HEK293 (cell line): Measurements from ENCODE around the gene PPM1G.

Experiments used
- BCL11A ChIP-seq: fragments of 450-650 bp; formaldehyde crosslinking; IDR thresholded peaks from 2 replicates; pipeline ENCODE4 v1.5.1; 2016; ENCODE audit warnings: low read depth, missing biosample characterization, missing genetic modification characterization
- BCL11B ChIP-seq: fragments of 450-650 bp; formaldehyde crosslinking; IDR thresholded peaks from 2 replicates; pipeline ENCODE4 v1.5.1; 2016; ENCODE audit warnings: low read depth, missing biosample characterization, missing genetic modification characterization
- EGR2 ChIP-seq: fragments of 450-650 bp; formaldehyde crosslinking; IDR thresholded peaks from 2 replicates; pipeline ENCODE4 v1.5.1; 2016; ENCODE audit warnings: low read depth, missing biosample characterization, missing genetic modification characterization
- FEZF1 ChIP-seq: fragments of 450-650 bp; formaldehyde crosslinking; IDR thresholded peaks from 2 replicates; pipeline ENCODE4 v1.5.1; 2016; ENCODE audit warnings: missing biosample characterization, missing genetic modification characterization
- PRDM4 ChIP-seq: fragments of 450-650 bp; formaldehyde crosslinking; IDR thresholded peaks from 2 replicates; pipeline ENCODE4 v1.5.1; 2017; ENCODE audit warnings: missing biosample characterization, missing genetic modification characterization
- REST ChIP-seq: fragments of 450-650 bp; formaldehyde crosslinking; IDR thresholded peaks from 2 replicates; pipeline ENCODE4 v1.5.1; 2016; ENCODE audit warnings: missing biosample characterization, missing genetic modification characterization
- TRIM28 ChIP-seq: IDR thresholded peaks from 2 replicates; pipeline ENCODE4 v1.6.1; 2011; ENCODE audit warnings: low read length, control low read depth, borderline replicate concordance
- ZIC2 ChIP-seq: fragments of 450-650 bp; formaldehyde crosslinking; IDR thresholded peaks from 2 replicates; pipeline ENCODE4 v1.5.1; 2016; ENCODE audit warnings: missing biosample characterization, missing genetic modification characterization
- ZNF16 ChIP-seq: fragments of 450-650 bp; formaldehyde crosslinking; IDR thresholded peaks from 2 replicates; pipeline ENCODE4 v1.5.1; 2016; ENCODE audit warnings: low read depth, missing biosample characterization, missing genetic modification characterization
- ZNF214 ChIP-seq: fragments of 450-650 bp; formaldehyde crosslinking; IDR thresholded peaks from 2 replicates; pipeline ENCODE4 v1.5.1; 2017; ENCODE audit warnings: missing biosample characterization, mild to moderate bottlenecking, missing genetic modification characterization, borderline replicate concordance
- ZNF274 ChIP-seq, 2 experiments: fragments of 200-500 bp in 1 of 2; fragments of 450-650 bp in 1 of 2; sonication (Bioruptor generic) in 1 of 2; formaldehyde crosslinking in 1 of 2; IDR thresholded peaks; 2 replicates each; pipeline versions ENCODE4 v1.5.1 to v1.6.1; 2014 to 2016; ENCODE audit warnings: borderline replicate concordance in 1 of 2, inconsistent platforms in 1 of 2, low read length in 1 of 2, missing biosample characterization in 1 of 2, missing genetic modification characterization in 1 of 2
- ZNF362 ChIP-seq: fragments of 450-650 bp; formaldehyde crosslinking; IDR thresholded peaks from 2 replicates; pipeline ENCODE4 v1.5.1; 2016; ENCODE audit warnings: missing biosample characterization, missing genetic modification characterization
- ZNF366 ChIP-seq: fragments of 450-650 bp; formaldehyde crosslinking; conservative IDR thresholded peaks from 2 replicates; pipeline ENCODE4 v1.5.1; 2016; ENCODE audit warnings: missing biosample characterization, missing genetic modification characterization
- ZNF394 ChIP-seq: fragments of 450-650 bp; formaldehyde crosslinking; IDR thresholded peaks from 2 replicates; pipeline ENCODE4 v1.5.1; 2016; ENCODE audit warnings: missing biosample characterization, missing genetic modification characterization, mild to moderate bottlenecking, moderate library complexity, borderline replicate concordance
- ZNF521 ChIP-seq: fragments of 450-650 bp; formaldehyde crosslinking; IDR thresholded peaks from 2 replicates; pipeline ENCODE4 v1.5.1; 2017; ENCODE audit warnings: missing biosample characterization, mild to moderate bottlenecking, missing genetic modification characterization
- ZNF629 ChIP-seq: fragments of 450-650 bp; formaldehyde crosslinking; IDR thresholded peaks from 2 replicates; pipeline ENCODE4 v1.5.1; 2017; ENCODE audit warnings: missing biosample characterization, missing genetic modification characterization
- ZNF777 ChIP-seq: fragments of 450-650 bp; formaldehyde crosslinking; IDR thresholded peaks from 2 replicates; pipeline ENCODE4 v1.5.1; 2017; ENCODE audit warnings: missing biosample characterization, missing genetic modification characterization, borderline replicate concordance
- ZNF830 ChIP-seq: fragments of 450-650 bp; IDR thresholded peaks from 2 replicates; pipeline ENCODE4 v1.5.0; 2018; ENCODE audit warnings: missing biosample characterization, missing genetic modification characterization, low read depth, mild to moderate bottlenecking, moderate library complexity
- ZSCAN18 ChIP-seq: fragments of 450-650 bp; formaldehyde crosslinking; IDR thresholded peaks from 2 replicates; pipeline ENCODE4 v1.5.1; 2016; ENCODE audit warnings: missing biosample characterization, missing genetic modification characterization
- ZXDB ChIP-seq: fragments of 450-650 bp; formaldehyde crosslinking; IDR thresholded peaks from 2 replicates; pipeline ENCODE4 v1.5.1; 2016; ENCODE audit warnings: missing biosample characterization, missing genetic modification characterization
- TF ChIP-seq, protein P1 (sequence below): fragments of 450-650 bp; formaldehyde crosslinking; IDR thresholded peaks from 2 replicates; pipeline ENCODE4 v1.5.1; 2016; ENCODE audit warnings: missing biosample characterization, missing genetic modification characterization
- TF ChIP-seq, protein P2 (sequence below): fragments of 450-650 bp; formaldehyde crosslinking; IDR thresholded peaks from 2 replicates; pipeline ENCODE4 v1.5.1; 2016; ENCODE audit warnings: missing biosample characterization, missing genetic modification characterization, low read depth
- TF ChIP-seq, protein P3 (sequence below): fragments of 450-650 bp; formaldehyde crosslinking; IDR thresholded peaks from 2 replicates; pipeline ENCODE4 v1.5.1; 2016; ENCODE audit warnings: missing biosample characterization, missing genetic modification characterization

PPM1G gene

DNA sequence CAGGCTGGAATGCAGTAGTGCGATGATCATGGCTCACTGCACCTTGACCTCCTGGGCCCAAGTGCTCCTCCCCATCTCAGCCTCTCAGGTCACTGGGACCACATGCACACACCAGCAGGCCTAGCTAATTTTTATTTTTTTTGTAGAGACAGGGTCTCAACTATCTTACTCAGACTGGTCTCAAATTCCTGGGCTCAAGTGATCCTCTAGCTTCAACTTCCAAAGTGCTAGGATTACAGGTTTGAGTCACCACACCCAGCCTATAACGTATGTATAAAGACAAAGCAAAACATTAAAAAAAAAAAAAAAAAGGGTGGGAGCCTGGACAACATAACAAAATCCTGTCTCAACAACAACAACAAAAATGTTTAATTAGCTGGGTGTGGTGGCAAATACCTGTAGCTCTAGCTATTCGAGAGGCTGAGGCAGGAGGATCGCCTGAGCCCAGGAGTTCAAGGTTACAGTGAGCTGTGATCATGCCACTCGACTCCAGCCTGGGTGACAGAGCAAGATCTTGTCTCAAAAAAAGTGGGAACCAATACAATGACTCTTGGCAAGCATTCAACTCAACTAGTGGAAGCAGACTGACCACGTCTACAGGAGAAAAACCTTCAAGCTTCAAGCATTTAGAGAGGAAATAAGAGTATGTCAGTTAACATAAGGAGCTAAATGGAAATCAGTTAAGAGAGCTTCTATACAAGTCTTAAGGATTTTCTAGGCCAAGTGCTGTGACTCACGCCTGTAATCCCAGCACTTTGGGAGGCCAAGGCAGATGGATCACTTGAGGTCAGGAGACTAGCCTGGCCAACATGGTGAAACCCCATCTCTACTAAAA is 55.4 kb downstream of the PPM1G start (continued):
- TF ChIP-seq FEZF1 (tag by site-specific recombination) (no peak), ZNF214 (tag by site-specific recombination) (no peak), EGR2 (no peak), ZNF521 (tag by site-specific recombination) (no peak), REST (no peak), BCL11B (no peak), ZXDB (tag by site-specific recombination) (0 out of 2 replicates have a peak, but pooled peaks have one; percentile 32), ZNF830 (no peak), ZIC2 (tag by site-specific recombination) (no peak), ZNF16 (tag by site-specific recombination) (no peak), ZNF777 (tag by site-specific recombination) (no peak), ZSCAN18 (no peak), ZNF394 (tag by site-specific recombination) (no peak), BCL11A (tag by site-specific recombination) (no peak), ZNF362 (tag by site-specific recombination) (peak; percentile 79; the same call in 1 of the 2 replicates), TRIM28 (no peak), ZNF274 (IDR thresholded peaks at IDR 0.05; ENCODE audit: low read length) (no peak), ZNF274 (tag by site-specific recombination; IDR thresholded peaks at IDR 0.05; ENCODE audit: borderline replicate concordance) (no peak), ZNF629 (tag by site-specific recombination) (no peak), PRDM4 (tag by site-specific recombination) (no peak), ZNF366 (tag by site-specific recombination) (no peak)
- TF ChIP-seq, protein P1, sequence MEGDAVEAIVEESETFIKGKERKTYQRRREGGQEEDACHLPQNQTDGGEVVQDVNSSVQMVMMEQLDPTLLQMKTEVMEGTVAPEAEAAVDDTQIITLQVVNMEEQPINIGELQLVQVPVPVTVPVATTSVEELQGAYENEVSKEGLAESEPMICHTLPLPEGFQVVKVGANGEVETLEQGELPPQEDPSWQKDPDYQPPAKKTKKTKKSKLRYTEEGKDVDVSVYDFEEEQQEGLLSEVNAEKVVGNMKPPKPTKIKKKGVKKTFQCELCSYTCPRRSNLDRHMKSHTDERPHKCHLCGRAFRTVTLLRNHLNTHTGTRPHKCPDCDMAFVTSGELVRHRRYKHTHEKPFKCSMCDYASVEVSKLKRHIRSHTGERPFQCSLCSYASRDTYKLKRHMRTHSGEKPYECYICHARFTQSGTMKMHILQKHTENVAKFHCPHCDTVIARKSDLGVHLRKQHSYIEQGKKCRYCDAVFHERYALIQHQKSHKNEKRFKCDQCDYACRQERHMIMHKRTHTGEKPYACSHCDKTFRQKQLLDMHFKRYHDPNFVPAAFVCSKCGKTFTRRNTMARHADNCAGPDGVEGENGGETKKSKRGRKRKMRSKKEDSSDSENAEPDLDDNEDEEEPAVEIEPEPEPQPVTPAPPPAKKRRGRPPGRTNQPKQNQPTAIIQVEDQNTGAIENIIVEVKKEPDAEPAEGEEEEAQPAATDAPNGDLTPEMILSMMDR (tag by site-specific recombination), result no peak
- TF ChIP-seq, protein P2, sequence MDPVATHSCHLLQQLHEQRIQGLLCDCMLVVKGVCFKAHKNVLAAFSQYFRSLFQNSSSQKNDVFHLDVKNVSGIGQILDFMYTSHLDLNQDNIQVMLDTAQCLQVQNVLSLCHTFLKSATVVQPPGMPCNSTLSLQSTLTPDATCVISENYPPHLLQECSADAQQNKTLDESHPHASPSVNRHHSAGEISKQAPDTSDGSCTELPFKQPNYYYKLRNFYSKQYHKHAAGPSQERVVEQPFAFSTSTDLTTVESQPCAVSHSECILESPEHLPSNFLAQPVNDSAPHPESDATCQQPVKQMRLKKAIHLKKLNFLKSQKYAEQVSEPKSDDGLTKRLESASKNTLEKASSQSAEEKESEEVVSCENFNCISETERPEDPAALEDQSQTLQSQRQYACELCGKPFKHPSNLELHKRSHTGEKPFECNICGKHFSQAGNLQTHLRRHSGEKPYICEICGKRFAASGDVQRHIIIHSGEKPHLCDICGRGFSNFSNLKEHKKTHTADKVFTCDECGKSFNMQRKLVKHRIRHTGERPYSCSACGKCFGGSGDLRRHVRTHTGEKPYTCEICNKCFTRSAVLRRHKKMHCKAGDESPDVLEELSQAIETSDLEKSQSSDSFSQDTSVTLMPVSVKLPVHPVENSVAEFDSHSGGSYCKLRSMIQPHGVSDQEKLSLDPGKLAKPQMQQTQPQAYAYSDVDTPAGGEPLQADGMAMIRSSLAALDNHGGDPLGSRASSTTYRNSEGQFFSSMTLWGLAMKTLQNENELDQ (tag by site-specific recombination), result no peak
- TF ChIP-seq, protein P3, sequence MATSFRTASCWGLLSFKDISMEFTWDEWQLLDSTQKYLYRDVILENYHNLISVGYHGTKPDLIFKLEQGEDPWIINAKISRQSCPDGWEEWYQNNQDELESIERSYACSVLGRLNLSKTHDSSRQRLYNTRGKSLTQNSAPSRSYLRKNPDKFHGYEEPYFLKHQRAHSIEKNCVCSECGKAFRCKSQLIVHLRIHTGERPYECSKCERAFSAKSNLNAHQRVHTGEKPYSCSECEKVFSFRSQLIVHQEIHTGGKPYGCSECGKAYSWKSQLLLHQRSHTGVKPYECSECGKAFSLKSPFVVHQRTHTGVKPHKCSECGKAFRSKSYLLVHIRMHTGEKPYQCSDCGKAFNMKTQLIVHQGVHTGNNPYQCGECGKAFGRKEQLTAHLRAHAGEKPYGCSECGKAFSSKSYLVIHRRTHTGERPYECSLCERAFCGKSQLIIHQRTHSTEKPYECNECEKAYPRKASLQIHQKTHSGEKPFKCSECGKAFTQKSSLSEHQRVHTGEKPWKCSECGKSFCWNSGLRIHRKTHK (tag by site-specific recombination), result no peak
